Peyer's patch (tissue), 4 donors: ENCODE data around the gene NR6A1. TPM values are rescaled to one million over a fixed set of nuclear protein-coding genes. Genes with fewer than 3 reads are reported as not detected.

Experiments used
- DNase-seq, 3 donors: peaks; one replicate each; pipeline ENCODE4 v3.0.0-alpha.2; 2017 to 2019
- H3K27ac ChIP-seq, 4 donors: fragments of 200-600 bp; sonication (generic); one replicate each; pipeline ENCODE4 v1.5.1; 2016 to 2019
- H3K27me3 ChIP-seq, 2 donors: fragments of 200-600 bp; sonication (generic); one replicate each; pipeline ENCODE4 v1.5.1; 2019
- H3K36me3 ChIP-seq, 3 donors: fragments of 200-600 bp; sonication (generic); one replicate each; pipeline ENCODE4 v1.5.1; 2016 to 2019
- H3K4me1 ChIP-seq, 4 donors: fragments of 200-600 bp; sonication (generic); one replicate each; pipeline ENCODE4 v1.5.1; 2016 to 2019
- H3K4me3 ChIP-seq, 4 donors: fragments of 200-600 bp; sonication (generic); 1 replicate in 3 of 4; 2 replicates in 1 of 4; pipeline ENCODE4 v1.5.1; 2016 to 2019; ENCODE audit warnings: mild to moderate bottlenecking in 1 of 4
- H3K9me3 ChIP-seq, 4 donors: fragments of 200-600 bp; sonication (generic); one replicate each; pipeline ENCODE4 v1.5.1; 2016 to 2019; ENCODE audit warnings: mild to moderate bottlenecking in 1 of 4
- CTCF ChIP-seq, 6 experiments: fragments of 450-650 bp in 4 of 6; fragments of 200-600 bp in 2 of 6; sonication (generic) in 1 of 6; IDR thresholded peaks; one replicate each; pipeline ENCODE4 v1.5.1; 2017 to 2019; ENCODE audit warnings: antibody characterized with exemption in 6 of 6, mild to moderate bottlenecking in 3 of 6, moderate library complexity in 1 of 6
- POLR2A ChIP-seq, 2 donors: fragments of 450-650 bp; IDR thresholded peaks; one replicate each; pipeline ENCODE4 v1.5.1; 2017; ENCODE audit warnings: antibody characterized with exemption in 2 of 2, mild to moderate bottlenecking in 2 of 2, moderate library complexity in 2 of 2
- total RNA-seq, 4 donors: library from RNA; depleted of rRNA; stranded (reverse); fragments of >200 nt; gene quantifications; one replicate each; pipeline ENCODE4 v1.1.0, GENCODE V29; 2016

The NR6A1 gene
- total RNA-seq, 4 donors from 2014 or later, result 10.7 to 43.0 (median 28.1) TPM

GRCh38 chr9:124720429-124721108, 50.5 kb downstream of the NR6A1 start:
- H3K36me3 ChIP-seq, result no peaks in the 10 kb centered on the region
- H3K27ac ChIP-seq, result peak overlapping the region in 1 of 4 donors; percentile 48
- no peaks in the 10 kb centered on the region for H3K27me3 ChIP-seq
- no peaks in the 10 kb centered on the region for H3K9me3 ChIP-seq
- H3K4me1 ChIP-seq, result peaks cover 0 to 41% (median 0%) of the 10 kb centered on the region in 4 donors
- no peak for TF ChIP-seq CTCF (IDR thresholded peaks at IDR 0.05)
- TF ChIP-seq POLR2A (IDR thresholded peaks at IDR 0.05), result no peak
- DNase-seq, result no peak
- H3K4me3 ChIP-seq, result no peak overlapping the region

GRCh38 chr9:124718928-124719327, 52.2 kb downstream of the NR6A1 start:
- Histone ChIP-seq H3K4me3 (no peak overlapping the region), H3K27ac (no peak overlapping the region), H3K27me3 (no peaks in the 10 kb centered on the region), H3K4me1 (peaks cover 0 to 25% (median 0%) of the 10 kb centered on the region in 4 donors), H3K36me3 (no peaks in the 10 kb centered on the region), H3K9me3 (no peaks in the 10 kb centered on the region)
- DNase-seq, result no peak
- TF ChIP-seq POLR2A (IDR thresholded peaks at IDR 0.05) (no peak), CTCF (IDR thresholded peaks at IDR 0.05) (no peak)

DNA sequence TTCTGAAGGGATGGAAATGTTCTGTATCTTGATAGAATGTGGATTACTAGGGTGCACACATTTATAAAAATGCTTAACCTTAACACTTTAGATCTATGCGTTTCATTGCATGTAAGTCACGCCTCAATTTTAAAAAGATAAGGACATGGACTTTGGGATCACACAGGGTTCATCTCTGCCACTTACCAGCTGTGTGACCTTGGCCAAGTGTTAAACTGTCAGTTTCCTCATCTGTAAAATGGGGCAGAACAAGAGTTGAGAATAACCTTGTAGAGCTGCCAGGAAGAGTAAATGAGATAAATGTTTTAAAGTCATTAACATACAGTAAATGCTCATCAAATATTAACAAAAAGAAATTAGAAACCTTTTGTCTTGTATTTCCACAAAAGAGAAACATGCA, 53.5 kb downstream of the NR6A1 start:
- no peaks in the 10 kb centered on the region for H3K27me3 ChIP-seq
- DNase-seq, result no peak
- TF ChIP-seq POLR2A (IDR thresholded peaks at IDR 0.05), result no peak
- H3K36me3 ChIP-seq, result no peaks in the 10 kb centered on the region
- H3K4me1 ChIP-seq, result peaks cover 0 to 16% (median 0%) of the 10 kb centered on the region in 4 donors
- H3K27ac ChIP-seq, result no peak overlapping the region
- no peaks in the 10 kb centered on the region for H3K9me3 ChIP-seq
- no peak overlapping the region for H3K4me3 ChIP-seq

- no peaks in the 10 kb centered on the region for H3K27me3 ChIP-seq
- no peak for DNase-seq
- H3K27ac ChIP-seq, result no peak overlapping the region
- peaks cover 0 to 16% (median 0%) of the 10 kb centered on the region in 4 donors for H3K4me1 ChIP-seq
- TF ChIP-seq CTCF (IDR thresholded peaks at IDR 0.05), result no peak
- no peak for TF ChIP-seq POLR2A (IDR thresholded peaks at IDR 0.05)
- H3K36me3 ChIP-seq, result no peaks in the 10 kb centered on the region
- no peaks in the 10 kb centered on the region for H3K9me3 ChIP-seq
- no peak overlapping the region for H3K4me3 ChIP-seq
Measured at GRCh38 chr9:124716808-124717207, 54.3 kb downstream of the NR6A1 start.

DNA sequence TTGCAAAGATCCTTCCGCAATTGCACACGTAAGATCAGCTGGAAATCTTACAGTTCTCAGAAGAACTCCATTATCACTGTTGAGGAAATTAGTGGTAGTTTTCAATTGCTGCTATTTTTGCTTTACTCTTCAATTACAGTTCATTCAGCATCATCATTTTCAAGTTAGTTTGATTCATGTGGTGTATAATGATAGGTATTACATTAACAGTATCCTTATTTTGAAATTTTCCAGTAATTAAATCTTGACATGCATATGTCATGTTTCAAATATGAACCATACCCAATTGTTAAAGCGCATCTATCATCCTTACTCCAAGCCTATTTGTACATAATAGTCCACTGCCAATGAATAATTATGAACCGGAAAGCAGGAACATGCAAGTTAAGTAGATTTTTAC, 60.3 kb downstream of the NR6A1 start:
- TF ChIP-seq POLR2A (IDR thresholded peaks at IDR 0.05) (no peak), CTCF (IDR thresholded peaks at IDR 0.05) (no peak)
- no peak for DNase-seq
- Histone ChIP-seq H3K36me3 (no peaks in the 10 kb centered on the region), H3K27ac (no peak overlapping the region), H3K27me3 (no peaks in the 10 kb centered on the region), H3K4me3 (no peak overlapping the region), H3K4me1 (peaks cover 0 to 8% (median 0%) of the 10 kb centered on the region in 4 donors), H3K9me3 (no peaks in the 10 kb centered on the region)

DNA sequence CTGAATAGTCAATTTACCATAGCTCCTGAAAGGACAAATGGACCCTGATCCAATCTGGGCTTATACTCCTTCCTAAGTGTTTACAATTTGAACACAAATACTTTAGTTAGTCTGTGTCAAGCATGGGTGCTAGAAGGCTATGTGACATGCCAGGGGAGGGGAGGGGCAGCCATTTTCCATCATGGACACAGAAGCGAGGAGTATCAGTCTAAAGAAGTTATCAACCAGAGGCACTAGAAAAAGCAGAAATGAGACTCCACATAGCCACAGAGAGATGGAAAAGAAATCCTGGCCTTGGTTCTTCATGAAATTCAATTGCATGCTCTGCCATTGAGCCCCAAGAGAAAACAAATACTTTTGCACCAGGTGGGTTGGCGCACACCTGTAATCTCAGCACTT, 61.8 kb downstream of the NR6A1 start:
- Histone ChIP-seq H3K27ac (no peak overlapping the region), H3K4me3 (no peak overlapping the region), H3K9me3 (no peaks in the 10 kb centered on the region), H3K36me3 (no peaks in the 10 kb centered on the region), H3K4me1 (peaks cover 0 to 8% (median 0%) of the 10 kb centered on the region in 4 donors), H3K27me3 (no peaks in the 10 kb centered on the region)
- no peak for DNase-seq
- TF ChIP-seq POLR2A (IDR thresholded peaks at IDR 0.05) (no peak), CTCF (IDR thresholded peaks at IDR 0.05) (no peak)
